ENCODE data around the gene PRKX.
"Not testable (repeated sequence)": the region's sequence is repeated elsewhere in the genome, so short reads cannot be mapped to it uniquely, and the experiment has no call there.

PRKX gene

DNA sequence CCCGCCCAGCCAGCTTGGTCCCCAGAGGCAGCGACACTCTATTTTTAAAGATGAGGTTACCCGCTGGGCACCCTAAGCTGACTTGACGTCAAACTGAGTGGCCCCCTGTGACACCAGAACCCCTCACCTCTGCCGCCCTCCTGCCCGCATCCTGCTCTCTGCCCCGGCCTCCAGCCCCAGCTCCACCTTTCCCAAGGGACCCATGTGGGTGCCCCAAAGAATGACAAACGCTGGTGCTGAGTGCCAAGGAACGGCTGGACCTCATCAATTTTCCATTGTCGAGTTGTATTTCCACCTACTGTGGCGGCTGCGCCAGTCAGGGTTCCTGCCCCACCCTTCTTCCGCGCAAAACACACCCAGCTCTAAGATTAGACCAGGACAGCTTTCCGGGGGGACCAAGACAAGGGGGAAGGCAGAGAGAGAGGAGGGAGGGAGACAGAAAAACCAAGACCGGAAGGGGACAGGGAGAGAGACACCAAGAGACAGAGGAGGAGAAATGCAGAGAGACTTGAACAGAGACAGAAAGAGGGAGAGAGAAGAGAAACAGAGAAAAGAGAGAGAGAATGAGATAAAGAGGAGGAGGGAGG lies 2.0 kb downstream of the PRKX start:
- DNase-seq (ENCODE audit: low read depth): no peak

DNA sequence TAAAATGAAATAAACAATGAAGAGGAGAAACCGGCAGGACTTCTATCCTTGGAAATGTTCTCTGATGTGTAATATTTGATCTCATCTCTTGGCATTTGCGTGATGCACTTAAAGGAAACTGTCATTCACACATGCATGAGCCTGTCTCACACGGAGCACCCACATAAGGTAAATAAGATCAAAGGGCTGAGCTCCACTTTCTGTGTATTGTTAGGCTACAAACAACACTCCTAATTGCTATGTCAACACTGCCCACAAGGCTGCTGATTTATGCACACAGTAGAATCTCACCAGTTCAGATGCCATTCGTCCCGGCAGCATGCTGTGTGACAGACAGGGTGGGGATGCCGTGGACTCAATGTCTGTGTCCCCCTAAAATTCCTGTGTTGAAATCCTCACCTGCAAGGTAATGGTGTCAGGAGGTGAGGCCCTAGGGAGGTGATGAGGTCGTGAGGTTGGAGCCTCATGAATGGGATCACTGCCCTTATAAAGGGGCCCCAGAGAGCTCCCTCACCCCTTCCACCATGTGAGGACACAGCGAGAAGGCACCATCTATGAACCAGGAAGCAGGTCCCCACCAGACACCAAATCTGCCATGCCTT lies 5.7 kb downstream of the PRKX start:
- not testable (repeated sequence) for DNase-seq (ENCODE audit: low read depth)

DNA sequence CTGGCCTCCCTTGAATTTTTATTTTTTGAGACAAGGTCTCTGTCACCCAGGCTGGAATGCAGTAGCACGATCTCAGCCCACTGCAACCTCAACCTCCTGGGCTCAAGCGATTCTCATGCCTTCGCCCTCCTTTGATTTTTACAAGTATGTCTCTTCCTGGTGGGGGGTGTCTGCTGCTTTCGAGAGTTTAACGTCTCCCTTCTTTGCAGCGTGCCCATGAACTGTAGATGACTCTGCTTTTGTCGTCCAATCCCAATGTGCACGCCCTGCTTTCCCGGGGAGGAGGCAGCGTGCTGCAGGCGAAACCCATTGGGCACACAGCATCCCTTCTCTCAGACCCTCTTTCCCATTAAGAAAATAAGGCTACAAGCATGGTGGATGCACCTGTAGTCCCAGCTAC lies 7.0 kb downstream of the PRKX start:
- DNase-seq (ENCODE audit: low read depth): no peak

DNA sequence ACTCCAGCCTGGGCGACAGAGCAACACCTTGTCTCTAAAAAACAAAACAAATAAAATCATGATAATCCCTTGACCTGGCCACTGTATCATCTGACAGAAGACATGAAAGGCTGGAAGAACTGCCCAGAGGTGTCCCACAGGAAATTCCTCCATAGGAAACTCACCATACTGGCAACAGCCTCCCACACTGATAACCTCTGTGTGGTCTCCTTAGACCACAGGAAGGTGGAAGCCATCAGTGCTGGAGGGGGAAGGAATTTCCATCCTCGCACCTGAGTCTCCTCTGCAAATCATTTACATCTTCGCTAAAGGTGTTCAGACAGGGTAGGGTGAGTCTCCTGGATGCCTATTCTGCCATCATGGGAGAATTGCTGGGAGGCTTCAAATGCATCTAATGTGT lies 10.2 kb downstream of the PRKX start:
- DNase-seq (ENCODE audit: low read depth): not testable (repeated sequence)

DNA sequence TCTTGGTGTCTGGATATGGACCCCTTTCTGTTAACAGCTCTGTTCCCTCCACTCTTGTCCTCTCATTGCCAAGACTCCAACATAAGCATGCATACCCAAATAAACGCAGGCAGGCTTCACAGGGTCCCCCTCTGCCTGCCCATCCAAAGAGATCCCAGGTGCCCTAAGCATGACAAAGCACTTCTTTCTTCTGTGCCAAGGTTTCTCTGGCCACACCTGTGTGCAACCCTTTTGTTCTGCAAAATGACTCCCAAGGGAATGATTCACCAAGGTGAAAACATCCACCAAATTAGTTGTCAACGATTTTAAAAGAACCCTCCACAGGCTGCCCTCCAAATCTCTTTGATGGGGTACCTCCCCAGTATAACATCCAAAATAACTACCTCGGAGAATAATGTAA lies 11.4 kb downstream of the PRKX start:
- DNase-seq (ENCODE audit: low read depth): not testable (repeated sequence)

DNA sequence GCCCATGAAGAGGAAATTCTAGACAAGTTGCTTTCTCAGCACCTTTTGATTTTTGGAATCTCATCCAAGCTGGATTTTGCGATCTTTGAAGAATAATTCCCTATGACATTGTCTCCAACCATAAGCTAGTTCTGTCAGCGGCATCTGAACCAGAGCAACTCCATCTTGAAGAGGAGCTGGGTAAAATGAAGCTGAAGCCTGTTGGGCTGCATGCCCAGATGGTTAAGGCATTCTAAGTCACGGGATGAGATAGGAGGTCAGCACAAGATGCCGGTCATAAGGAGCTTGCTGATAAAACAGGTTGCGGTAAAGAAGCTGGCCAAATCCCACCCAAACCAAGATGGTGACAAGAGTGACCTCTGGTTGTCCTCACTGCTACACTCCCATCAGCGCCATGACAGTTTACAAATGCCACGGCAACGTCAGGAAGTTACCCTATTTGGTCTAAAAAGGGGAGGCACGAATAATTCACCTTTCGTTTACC lies 12.0 kb downstream of the PRKX start:
- DNase-seq (ENCODE audit: low read depth): not testable (repeated sequence)

DNA sequence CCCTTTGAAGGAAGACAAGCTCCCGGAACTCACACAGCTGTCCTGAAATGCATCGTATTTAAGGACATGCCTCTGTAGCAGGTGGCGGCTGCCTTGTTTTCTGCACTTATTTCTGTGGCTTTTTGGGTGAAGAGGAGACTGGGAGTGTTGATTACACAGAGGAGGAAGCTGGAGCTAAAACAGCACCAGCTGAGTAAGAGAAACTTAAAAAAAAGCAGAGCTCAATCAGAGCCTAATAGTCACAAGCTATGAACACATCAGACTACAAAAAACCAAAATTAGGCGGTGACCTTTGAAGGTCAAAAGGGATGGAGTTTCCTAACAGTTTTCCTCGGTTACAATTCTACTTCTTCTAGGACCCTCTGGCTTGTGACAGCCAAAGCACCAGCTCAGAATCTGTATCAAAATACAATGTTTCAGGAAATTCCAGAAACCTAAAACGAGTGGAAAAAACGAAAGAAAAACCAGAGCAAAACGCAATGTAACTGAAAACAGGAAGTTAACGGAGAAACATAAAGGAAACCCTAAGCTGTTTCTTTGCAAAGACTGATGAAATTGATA lies 13.5 kb downstream of the PRKX start:
- no peak for DNase-seq (ENCODE audit: low read depth)

DNA sequence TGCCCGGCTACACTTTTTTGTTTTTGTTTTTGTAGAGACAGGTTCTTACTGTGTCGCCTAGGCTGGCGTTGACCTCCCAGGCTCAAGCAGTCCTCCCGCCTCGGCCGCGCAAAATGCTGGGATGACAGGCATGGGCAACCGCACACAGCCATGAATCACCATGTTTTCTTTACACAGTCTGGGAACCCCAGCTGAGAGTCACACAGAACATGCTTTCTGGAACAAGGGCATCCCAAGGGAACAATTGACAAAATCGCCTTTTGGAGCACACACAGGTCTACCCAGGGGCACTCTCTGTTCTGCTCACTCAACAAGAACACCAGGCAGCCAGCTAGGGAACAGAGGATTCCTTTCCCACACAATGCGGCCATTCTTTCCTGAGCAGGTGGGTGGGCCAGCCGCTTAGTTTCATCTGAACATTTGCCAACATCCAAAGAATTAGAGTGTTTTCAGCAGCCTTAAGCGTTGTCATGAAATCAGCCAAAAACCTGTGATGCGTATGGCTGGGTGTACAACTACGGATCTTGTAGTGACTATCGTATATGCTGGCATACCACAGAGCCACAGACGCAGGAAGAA lies 15.7 kb downstream of the PRKX start:
- no peak for DNase-seq (ENCODE audit: low read depth)

DNA sequence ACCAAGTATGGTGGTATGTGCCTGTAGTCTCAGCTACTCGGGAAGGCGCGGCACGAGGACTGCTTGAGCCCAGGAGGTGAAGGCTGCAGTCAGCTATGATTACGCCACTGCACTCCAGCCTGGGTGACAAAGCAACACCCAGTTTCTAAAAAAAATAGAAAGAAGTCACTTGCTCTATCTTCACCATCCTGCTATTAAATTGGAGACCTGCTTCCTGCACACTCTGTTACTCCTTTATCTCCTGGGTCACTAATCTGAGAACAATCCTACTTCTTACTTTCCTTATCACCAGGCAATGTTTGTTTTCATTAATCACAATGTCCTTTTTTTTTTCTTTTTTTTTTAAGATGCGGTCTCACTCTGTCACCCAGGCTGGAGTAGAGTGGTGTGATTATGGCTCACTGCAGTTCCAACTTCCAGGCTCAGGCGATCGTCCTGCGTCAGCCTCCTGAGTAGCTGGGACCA lies 16.2 kb downstream of the PRKX start:
- no peak for DNase-seq (ENCODE audit: low read depth)

DNA sequence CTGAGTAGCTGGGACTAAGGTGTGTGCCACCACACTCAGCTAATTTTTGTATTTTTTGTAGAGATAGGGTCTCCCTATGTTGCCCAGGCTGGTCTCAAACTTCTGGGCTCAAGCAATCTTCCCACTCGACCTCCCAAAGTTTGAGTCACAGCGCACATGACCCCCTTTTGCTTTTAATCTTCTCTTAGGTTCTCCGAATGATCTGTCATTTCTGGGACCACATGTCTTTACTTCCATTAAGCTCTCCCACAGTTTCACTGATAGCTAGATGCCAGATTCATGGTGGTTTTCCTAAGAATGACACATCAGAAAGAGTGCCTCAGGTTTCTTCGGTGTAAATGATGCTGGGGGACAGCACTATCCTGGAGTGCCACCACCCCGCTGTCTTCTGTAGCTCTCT lies 17.9 kb downstream of the PRKX start:
- DNase-seq (ENCODE audit: low read depth): no peak

DNA sequence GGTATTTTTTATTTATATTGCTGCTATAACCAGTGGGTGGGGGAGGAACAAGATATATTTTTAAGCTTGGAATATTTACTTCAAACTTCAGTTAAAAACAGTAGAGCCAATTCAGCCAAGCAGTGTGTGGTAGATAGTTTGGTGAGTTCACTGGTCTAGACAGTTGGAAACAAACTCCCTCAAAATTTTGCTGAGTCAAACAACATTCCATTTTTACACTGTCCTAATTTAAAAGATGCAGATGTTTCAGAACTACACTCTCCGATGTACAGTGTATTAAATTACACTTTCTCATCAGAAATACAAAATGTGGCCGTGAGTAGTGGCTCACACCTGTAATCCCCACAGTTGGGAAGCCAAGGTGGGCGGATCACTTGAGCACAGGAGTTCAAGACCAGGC lies 23.3 kb downstream of the PRKX start:
- no peak for DNase-seq (ENCODE audit: low read depth)

DNA sequence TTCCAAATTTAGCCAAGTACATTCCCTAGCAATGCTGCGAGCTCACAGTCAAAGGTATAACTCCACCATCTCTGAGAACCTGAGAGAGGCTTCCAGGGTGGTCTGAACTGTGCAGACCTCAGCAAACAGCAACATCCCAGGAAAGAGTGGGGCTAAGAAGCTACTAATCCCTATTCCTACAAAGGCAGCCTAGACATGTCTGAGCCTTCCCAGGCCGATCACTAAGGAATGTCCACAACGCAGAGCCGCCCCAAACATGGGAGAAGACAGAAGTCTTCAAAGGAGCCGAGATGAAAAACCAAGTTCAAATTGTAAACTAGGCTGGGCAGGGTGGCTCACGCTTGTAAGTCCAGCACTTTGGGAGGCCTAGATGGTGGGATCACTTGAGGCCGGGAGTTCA lies 30.2 kb downstream of the PRKX start:
- not testable (repeated sequence) for DNase-seq (ENCODE audit: low read depth)

DNA sequence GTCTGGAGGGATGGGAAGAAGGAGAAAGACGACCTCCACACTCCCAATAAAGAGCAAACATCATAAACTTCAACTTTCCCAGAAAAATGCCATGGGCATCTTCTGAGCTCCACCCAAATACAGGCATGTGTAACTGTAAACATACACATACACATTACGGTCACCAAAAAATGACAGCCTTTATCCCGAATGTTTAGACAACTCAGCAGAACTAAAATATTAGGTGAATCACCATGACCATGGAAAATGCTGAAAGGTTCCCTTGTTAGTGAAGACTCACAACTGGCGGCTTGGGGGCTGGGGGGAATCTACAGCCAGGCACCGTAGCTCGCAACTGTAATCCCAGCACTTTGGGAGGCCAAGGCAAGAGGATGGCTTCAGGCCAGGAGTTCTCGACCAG lies 33.0 kb downstream of the PRKX start:
- no peak for DNase-seq (ENCODE audit: low read depth)

DNA sequence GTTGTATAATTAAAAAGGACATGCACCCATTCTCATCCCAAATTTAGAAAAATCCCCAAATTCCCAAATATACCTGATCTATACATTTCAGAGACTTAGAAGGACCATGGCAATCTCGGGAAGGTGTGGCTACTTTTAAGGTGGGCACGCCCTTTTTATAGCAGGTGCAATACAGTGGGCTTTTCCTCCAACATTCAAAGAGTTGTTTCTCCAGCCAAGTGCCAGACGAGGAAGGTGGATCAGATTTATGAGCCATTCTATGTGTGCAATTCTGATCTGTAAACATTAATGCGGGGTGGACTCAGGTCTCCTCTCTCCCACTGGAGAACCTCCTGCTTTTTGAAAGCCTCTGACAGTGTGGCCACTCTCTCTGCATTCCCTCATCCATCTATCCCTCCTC lies 33.8 kb downstream of the PRKX start:
- DNase-seq (ENCODE audit: low read depth): no peak

DNA sequence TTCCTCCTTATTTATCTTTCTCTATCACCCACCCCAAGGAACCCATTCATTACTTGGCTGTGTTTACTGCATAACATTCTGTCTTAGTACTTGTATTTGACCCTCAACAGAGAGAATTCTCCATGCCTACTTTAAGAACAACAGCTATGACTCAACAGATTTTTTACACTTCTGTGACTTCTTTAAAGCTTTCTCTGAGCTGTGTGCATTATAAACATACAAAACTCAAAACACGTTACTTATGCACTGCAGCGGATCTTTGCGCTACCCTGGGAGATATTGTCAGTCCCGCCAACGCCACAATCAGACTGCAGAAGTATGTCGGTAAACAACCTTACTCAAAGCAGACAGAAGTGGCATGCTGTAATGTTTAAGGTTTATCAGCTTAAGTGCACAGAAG lies 35.1 kb downstream of the PRKX start:
- DNase-seq (ENCODE audit: low read depth): no peak

DNA sequence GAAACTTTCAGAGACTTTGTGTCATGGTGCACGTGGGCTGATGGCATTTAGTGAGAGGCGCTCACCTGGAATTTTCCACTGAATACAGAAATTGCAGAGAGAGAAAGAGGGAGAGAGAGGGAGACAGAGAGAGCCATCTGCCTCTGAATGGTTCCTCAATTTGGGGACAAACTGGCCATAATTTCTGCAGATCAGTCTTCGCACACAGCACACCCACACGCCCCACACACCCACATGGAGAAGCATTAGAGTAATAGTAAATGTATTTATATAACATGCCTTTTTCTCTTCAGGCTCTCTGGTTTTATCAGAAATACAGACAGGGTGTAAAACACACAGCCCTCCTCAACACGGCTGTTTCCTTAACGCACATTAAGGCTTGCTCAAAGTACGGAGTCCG lies 38.6 kb downstream of the PRKX start:
- DNase-seq (ENCODE audit: low read depth): no peak

DNA sequence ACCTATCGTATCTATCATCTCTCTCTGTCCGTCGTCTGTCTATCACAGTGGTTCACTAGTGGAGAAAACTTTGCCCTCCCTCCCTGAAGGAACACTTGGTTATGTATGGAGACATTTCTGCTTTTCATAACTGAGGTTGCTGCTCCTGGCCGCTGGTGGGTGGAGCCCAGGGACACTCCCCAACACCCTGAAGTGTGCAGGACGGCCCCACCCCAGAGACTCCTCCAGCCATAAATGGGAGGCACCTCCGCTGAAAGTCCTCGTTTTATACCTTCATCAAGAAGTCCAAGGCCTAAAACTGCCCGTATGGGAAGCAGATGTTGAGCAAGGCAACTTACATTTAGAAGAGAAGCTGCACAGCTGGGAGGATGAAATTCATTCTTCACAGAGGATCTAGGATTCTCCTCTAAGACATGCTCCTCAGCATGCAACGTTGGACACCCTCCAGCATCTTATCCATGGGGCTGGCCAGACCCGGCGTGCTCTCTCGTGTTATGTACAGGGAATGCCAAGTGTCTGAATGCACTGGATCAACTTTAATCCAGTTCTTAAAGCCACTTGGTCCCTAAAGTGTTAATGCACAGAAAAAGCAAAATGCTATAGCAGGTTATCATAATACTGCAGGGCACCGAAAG lies 43.5 kb downstream of the PRKX start:
- no peak for DNase-seq (ENCODE audit: low read depth)

DNA sequence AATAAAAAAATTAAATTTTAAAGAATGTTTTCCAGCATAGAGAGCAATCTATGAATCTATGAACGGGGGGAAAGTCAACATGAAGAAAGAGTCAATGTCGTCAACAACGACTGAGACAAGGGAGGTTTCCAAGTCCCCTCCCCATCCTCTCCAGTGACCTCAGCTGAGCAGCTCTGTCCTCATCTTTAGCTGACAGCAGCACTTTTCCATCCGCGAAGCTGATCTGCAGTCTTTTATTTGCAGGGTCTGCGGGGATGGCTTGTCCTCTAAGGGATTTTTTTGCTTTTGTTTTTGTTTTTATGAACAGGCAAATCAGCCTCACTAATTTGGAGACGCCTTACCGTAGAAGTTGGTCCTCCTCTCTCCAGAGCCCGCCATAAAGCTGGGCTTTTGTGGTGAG lies 46.5 kb downstream of the PRKX start:
- no peak for DNase-seq (ENCODE audit: low read depth)

DNA sequence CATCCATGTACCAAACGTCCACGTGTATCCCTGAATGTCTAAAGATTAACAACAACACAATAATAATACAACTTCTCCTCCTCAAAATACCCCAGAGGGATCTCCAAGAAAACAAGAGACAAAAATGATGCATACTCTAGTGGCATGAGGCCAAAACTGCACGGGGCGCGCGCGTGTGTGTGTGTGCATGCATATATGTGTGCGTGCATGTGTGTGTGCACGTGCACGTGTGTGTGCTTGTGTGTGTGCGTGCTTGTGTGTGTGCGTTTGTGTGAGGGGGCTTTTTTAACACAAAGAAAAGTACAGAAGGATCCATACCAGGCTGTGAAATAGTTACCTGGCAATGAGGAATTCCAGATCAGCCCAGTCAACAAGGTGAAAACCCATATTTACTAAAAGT lies 48.5 kb downstream of the PRKX start:
- no peak for DNase-seq (ENCODE audit: low read depth)

DNA sequence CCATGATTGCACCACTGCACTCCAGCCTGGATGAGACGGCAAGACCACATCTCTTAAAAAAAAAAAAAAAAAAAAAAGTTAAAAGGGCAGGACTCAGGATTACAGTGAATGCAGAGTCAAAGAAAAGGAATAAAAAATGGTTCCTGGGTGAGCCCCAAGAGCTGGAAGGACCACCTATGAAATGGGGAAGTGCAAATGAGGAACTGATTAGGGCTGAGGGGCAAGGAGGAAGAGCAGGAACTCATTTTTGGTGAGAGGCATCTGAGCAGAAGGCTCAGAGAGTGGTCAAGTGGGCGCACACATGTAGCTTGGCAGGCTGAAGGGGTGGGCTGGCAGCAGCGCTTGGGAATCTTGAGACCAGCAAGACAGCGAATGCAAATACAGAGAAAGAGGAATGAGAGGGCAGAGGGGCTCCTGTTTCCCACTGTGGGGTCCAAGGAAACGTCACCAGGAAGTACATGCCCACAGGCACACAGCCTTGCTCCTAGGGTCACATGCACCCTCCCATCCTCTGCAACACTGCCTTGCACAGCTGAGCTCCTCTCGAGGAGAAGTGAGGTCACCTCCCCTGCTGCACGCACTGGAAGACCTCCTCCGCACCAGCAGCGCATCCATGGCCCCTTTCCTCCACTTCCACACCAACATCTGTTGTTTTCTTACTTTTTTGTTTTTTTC lies 49.7 kb downstream of the PRKX start:
- not testable (repeated sequence) for DNase-seq (ENCODE audit: low read depth)

DNA sequence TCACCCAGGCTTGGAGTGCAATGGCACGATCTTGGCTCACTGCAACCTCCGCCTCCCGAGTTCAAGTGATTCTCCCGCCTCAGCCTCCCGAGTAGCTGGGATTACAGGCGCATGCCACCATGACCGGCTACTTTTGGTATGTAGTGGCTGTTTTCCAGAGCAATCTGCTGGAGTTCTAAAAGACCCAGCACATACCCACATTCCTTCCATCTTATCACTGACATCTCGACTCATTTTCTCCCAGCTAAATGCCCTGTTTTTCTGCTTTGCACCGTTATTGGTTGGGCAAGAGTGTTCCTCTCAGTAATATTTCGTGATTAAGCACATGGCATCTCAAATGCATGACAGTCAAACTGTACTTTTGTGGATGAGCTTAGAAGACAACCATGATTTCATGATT lies 53.7 kb downstream of the PRKX start:
- no peak for DNase-seq (ENCODE audit: low read depth)

DNA sequence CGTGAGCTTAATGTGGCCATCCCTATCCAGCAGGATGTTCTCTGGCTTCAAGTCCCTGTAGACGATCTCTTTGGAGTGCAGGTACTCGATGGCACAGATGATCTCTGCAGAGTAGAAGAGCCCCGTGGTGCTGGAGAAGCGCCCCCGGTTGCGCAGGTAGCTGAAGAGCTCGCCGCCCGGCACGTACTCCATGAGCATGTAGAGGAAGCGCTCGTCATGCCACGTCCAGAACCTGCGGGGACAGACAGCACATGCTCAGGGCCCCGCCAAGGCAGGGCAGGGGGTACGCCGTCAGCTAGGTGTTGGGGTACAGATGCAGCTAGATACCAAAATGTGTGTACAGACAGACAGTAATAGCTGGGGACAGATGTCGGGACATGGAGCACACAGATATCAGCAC lies 58.3 kb downstream of the PRKX start:
- DNase-seq (ENCODE audit: low read depth): no peak

All from HS-27A (cell line).